ENCODE measurements around the gene KCNH3. TPM values are rescaled to one million over a fixed set of nuclear protein-coding genes. Genes with fewer than 3 reads are reported as not detected.

KCNH3 gene
- total RNA-seq, 1 donor from 2014 or later = 0.16 TPM

Other genes with a start within 250 kb of the KCNH3 start
- gene PRPH, start 243.9 kb upstream of the KCNH3 start, total RNA-seq = not detected
- 0.67 TPM for gene TROAP, start 215.8 kb upstream of the KCNH3 start, total RNA-seq
- gene C1QL4, start 201.8 kb upstream of the KCNH3 start, total RNA-seq = not detected
- gene DNAJC22, start 192.1 kb upstream of the KCNH3 start, total RNA-seq = 0.16 TPM
- 7.0 TPM for gene SPATS2, start 171.6 kb upstream of the KCNH3 start, total RNA-seq
- gene MCRS1, start 29.1 kb downstream of the KCNH3 start, total RNA-seq = 83.0 TPM
- gene FAM186B, start 66.6 kb downstream of the KCNH3 start, total RNA-seq = 0.46 TPM
- gene PRPF40B, start 84.5 kb downstream of the KCNH3 start, total RNA-seq = 19.1 TPM
- gene FMNL3, start 168.4 kb downstream of the KCNH3 start, total RNA-seq = 9.4 TPM
- gene TMBIM6, start 202.5 kb downstream of the KCNH3 start, total RNA-seq = 233 TPM

Data from Right ventricle myocardium superior (tissue), 1 donor.